CD4-positive, alpha-beta T cell treated with Interleukin-15 for 1 hour (primary cell): ENCODE measurements around the gene ASMTL.
"Not testable (repeated sequence)": the region's sequence is repeated elsewhere in the genome, so short reads cannot be mapped to it uniquely, and the experiment has no call there.

Experiments
- DNase-seq: peaks from one replicate; pipeline ENCODE4 v3.0.0-alpha.2; 2020

The ASMTL gene

GRCh38 chrX:1433646-1434357 is 18.9 kb downstream of the ASMTL start:
- DNase-seq = no peak

GRCh38 chrX:1430451-1430850 is 22.3 kb downstream of the ASMTL start:
- no peak for DNase-seq

GRCh38 chrX:1427756-1428155 is 25.0 kb downstream of the ASMTL start:
- no peak for DNase-seq

DNA sequence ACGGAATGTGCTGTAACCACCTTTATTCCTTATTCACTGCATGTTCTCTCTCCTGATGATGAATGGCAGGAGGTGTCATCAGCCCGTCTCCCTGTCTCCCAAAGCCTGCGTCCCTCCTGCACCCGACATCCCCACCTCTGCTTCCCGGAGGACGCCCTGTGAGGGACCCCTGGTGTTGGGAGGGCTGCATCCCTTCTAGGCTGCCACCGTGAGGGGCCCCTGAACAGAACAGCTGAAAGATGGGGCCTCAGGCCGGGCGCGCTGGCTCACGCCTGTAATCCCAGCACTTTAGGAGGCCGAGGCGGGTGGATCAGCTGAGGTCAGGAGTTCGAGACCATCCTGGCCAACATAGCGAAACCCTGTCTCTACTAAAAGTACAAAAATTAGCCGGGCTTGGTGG is 26.4 kb downstream of the ASMTL start:
- not testable (repeated sequence) for DNase-seq

DNA sequence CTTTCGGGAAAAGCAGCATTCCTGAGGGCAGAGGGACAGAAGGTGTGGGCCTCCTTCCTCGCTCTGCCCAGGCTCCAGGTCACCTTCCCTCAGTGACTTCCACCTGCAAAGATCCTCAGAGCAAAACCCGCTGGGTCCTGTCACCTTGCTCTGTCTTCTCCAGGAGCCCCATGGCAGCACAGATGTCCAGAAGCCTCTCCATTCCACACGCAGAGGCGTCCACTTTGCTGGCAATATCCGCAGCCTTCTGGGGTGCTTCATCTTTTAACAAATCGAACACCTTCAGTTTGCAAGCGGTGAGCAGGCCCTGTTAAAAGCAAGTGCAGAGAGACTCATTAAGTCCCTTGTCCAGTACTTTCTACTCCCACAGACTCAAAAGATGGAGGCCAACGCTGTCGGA is 27.3 kb downstream of the ASMTL start:
- DNase-seq = no peak

GRCh38 chrX:1424147-1424851 is 28.4 kb downstream of the ASMTL start:
- no peak for DNase-seq

GRCh38 chrX:1423215-1423614 is 29.5 kb downstream of the ASMTL start:
- DNase-seq = no peak

DNA sequence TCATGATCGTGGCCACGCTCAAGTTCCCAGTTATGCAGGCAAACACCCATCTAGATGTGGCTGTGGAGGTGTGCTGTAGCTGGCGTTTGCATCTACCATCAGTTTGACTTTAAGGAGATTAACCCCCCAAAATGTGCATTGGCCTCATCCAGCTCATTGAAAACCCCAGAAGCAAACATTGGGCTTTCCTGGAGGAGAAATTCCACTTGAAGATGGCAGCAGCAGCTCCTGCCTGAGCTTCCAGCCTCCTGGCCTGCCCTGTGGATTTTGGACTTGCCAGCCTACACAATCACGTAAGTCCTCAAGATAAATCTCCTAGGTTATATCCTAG is 30.6 kb downstream of the ASMTL start:
- DNase-seq = no peak

GRCh38 chrX:1421433-1422134 is 31.1 kb downstream of the ASMTL start:
- DNase-seq = no peak

- no peak for DNase-seq
Observed at GRCh38 chrX:1420371-1420770, 32.3 kb downstream of the ASMTL start.

- DNase-seq = no peak
Observed at GRCh38 chrX:1419545-1420355, 33.0 kb downstream of the ASMTL start.

- no peak for DNase-seq
Observed at GRCh38 chrX:1418901-1419544, 33.7 kb downstream of the ASMTL start.

- no peak for DNase-seq
Observed at GRCh38 chrX:1417921-1418771, 34.6 kb downstream of the ASMTL start.

DNA sequence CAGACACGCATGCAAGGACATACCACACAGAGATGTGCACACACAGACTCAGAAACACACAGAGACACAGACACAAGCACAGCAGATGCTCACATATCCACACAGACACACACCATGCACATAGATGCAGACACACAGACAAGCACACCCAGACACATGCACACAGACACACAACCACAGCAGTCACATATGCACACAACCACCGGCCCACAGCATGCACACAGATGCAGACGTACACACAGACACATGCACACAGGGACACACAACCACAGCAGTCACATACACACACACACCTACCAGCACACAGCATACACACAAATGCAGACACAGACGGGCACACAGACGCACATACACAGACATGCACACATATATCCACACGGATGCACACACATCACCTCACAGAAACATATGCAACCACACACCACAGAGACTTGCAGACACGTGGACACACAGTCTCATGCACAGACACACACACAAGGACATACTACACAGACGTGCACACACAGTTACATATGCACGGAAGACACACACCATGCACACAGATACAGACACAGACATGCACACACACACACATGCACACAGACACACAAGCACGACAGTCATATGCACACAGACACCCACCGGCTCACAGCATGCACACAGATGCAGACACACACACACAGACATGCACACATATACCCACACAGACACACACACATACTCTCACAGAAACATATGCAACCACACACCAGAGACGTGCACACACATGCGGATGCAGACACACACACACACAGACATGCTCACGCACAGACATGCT is 35.5 kb downstream of the ASMTL start:
- DNase-seq = no peak

DNA sequence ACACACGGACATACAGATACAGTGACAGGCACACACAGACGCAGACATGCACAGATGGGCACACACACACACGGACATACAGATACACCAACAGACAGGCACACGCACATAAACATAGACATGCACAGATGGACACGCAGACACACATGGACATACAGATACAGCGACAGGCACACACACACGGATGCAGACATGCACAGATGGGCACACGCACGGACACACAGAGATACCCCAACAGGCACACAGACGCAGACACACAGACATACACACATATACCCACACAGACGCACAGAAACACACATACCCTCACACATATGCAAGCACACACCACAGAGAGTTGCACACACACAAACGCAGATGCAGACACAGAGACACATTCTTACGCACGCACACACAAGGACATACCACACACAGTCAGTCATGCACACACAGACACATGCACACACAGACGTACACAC is 36.4 kb downstream of the ASMTL start:
- no peak for DNase-seq

DNA sequence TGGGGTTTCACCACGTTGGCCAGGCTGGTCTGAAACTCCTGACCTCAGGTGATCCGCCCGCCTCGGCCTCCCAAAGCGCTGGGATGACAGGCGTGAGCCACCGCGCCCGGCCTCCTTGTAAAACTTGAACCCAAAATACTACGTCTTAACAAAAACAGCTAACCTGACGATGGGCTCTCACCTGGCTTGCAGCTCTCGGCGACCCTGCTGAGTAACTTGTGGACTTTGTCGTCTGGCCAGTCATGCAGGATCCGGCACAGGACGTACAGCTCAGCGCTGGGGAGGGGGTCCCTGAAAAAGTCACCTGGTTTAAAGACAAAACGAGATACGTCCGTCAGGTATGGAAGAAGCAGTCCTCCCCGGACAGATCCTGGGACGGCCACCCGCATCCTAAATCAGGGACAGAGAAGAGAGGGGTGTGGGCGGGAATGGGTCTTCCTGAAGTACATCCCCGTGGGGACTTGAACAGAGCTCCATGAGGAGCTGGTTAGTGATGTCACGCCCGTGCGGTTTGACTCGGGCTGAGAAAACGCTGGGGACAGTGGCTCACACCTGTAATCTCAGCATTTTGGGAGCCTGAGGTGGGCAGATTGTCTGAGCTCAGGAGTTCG is 40.1 kb downstream of the ASMTL start:
- no peak for DNase-seq

- no peak for DNase-seq
Observed at GRCh38 chrX:1411326-1411725, 41.4 kb downstream of the ASMTL start.

- no peak for DNase-seq
Observed at GRCh38 chrX:1407035-1407434, 45.7 kb downstream of the ASMTL start.

DNA sequence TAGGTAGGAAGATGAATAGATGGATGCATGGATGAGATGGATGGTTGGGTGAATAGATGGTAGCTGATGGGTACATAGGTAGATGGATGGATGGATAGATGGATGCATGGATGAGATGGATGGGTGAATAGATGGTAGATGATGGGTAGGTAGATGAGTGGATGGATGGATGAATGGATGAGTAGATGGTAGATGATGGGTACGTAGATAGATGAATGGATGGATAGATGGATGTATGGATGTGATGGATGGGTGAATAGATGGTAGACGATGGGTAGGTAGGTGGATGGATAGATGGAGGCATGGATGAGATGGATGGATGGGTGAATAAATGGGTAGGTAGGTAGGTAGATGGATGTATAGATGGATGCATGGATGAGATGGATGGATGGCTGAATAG is 46.9 kb downstream of the ASMTL start:
- DNase-seq = not testable (repeated sequence)

DNA sequence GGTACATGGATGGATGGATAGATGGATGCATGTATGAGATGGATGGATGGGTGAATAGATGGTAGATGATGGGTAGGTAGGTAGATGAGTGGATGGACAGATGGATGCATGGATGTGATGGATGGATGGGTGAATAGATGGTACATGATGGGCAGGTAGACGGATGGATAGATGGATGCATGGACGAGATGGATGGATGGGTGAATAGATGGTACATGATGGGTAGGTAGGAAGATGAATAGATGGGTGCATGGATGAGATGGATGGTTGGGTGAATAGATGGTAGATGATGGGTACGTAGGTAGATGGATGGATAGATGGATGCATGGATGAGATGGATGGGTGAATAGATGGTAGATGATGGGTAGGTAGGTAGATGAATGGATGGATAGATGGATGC is 48.8 kb downstream of the ASMTL start:
- not testable (repeated sequence) for DNase-seq
